SK-N-SH treated with all-trans-retinoic acid at 6 μM for 48 hours (cell line): ENCODE data around the gene NRF1.
"Not testable (repeated sequence)": the region's sequence is repeated elsewhere in the genome, so short reads cannot be mapped to it uniquely, and the experiment has no call there.

ENCODE experiments used
- ATAC-seq: fragments of 200-7000 bp; cut with Tn5 transposase; 3 replicates; pipeline ENCODE4 v1.9.1; 2020; ENCODE audit warnings: mild to moderate bottlenecking, moderate library complexity
- ARNTL ChIP-seq: fragments of 450-650 bp; formaldehyde crosslinking; IDR thresholded peaks from 2 replicates; pipeline ENCODE4 v1.5.0; 2020; ENCODE audit warnings: low read depth, mild to moderate bottlenecking, moderate library complexity, borderline replicate concordance
- ISL1 ChIP-seq: fragments of 250-450 bp; sonication (Bioruptor Pico); IDR thresholded peaks from 2 replicates; pipeline ENCODE4 v2.1.2; 2022; ENCODE audit warnings: mild to moderate bottlenecking, moderate library complexity
- OSR1 ChIP-seq: fragments of 250-450 bp; sonication (Bioruptor Pico); IDR thresholded peaks from 2 replicates; pipeline ENCODE4 v1.8.0; 2022; ENCODE audit warnings: moderate library complexity, mild to moderate bottlenecking, inconsistent platforms
- POU6F1 ChIP-seq: fragments of 250-450 bp; sonication (Bioruptor Pico); IDR thresholded peaks from 2 replicates; pipeline ENCODE4 v1.8.0; 2021; ENCODE audit warnings: low read depth, mild to moderate bottlenecking, moderate library complexity, borderline replicate concordance
- SNAI2 ChIP-seq: fragments of 250-450 bp; sonication (Bioruptor Pico); IDR thresholded peaks from 2 replicates; pipeline ENCODE4 v1.5.0; 2020; ENCODE audit warnings: mild to moderate bottlenecking, moderate library complexity
- TCF4 ChIP-seq: fragments of 250-450 bp; sonication (Bioruptor Pico); IDR thresholded peaks from 2 replicates; pipeline ENCODE4 v1.8.0; 2021; ENCODE audit warnings: mild to moderate bottlenecking, moderate library complexity, borderline replicate concordance
- TOX ChIP-seq: fragments of 250-450 bp; sonication (Bioruptor Pico); IDR thresholded peaks from 2 replicates; pipeline ENCODE4 v1.8.0; 2021; ENCODE audit warnings: mild to moderate bottlenecking, moderate library complexity, borderline replicate concordance
- ZC3H10 ChIP-seq: fragments of 250-450 bp; sonication (Bioruptor Pico); IDR thresholded peaks from 2 replicates; pipeline ENCODE4 v1.5.1; 2021; ENCODE audit warnings: mild to moderate bottlenecking, moderate library complexity
- ZFP3 ChIP-seq: fragments of 250-450 bp; sonication (Bioruptor Pico); IDR thresholded peaks from 2 replicates; pipeline ENCODE4 v1.5.0; 2020; ENCODE audit warnings: mild to moderate bottlenecking, moderate library complexity
- ZFP30 ChIP-seq: fragments of 450-650 bp; formaldehyde crosslinking; IDR thresholded peaks from 2 replicates; pipeline ENCODE4 v1.5.0; 2022; ENCODE audit warnings: mild to moderate bottlenecking, moderate library complexity
- ZNF70 ChIP-seq: fragments of 450-650 bp; formaldehyde crosslinking; IDR thresholded peaks from 2 replicates; pipeline ENCODE4 v1.5.0; 2020; ENCODE audit warnings: mild to moderate bottlenecking, moderate library complexity
- TF ChIP-seq, protein P1 (sequence below): fragments of 250-450 bp; sonication (Bioruptor Pico); IDR thresholded peaks from 2 replicates; pipeline ENCODE4 v1.5.0; 2020; ENCODE audit warnings: mild to moderate bottlenecking, moderate library complexity
- TF ChIP-seq, protein P2 (sequence below): fragments of 250-450 bp; sonication (Bioruptor Pico); IDR thresholded peaks from 2 replicates; pipeline ENCODE4 v1.5.1; 2020; ENCODE audit warnings: low read depth, mild to moderate bottlenecking, moderate library complexity

NRF1 gene

GRCh38 chr7:129657363-129657762 is 45.8 kb downstream of the NRF1 start:
- no peak for ATAC-seq
- no peak for TF ChIP-seq TOX
- TF ChIP-seq ZFP30 (CRISPR knock-in tag) = no peak
- TF ChIP-seq ISL1 (CRISPR knock-in tag) = no peak
- TF ChIP-seq ZFP3 = no peak

- not testable (repeated sequence) for ATAC-seq
Measured at GRCh38 chr7:129659907-129660306, 48.4 kb downstream of the NRF1 start.

GRCh38 chr7:129661645-129662182 is 50.2 kb downstream of the NRF1 start:
- no peak for TF ChIP-seq ZC3H10
- TF ChIP-seq POU6F1 (CRISPR knock-in tag) = no peak
- TF ChIP-seq TOX = no peak
- no peak for TF ChIP-seq ZFP30 (CRISPR knock-in tag)
- TF ChIP-seq ARNTL (CRISPR knock-in tag) = no peak
- ATAC-seq = no peak

DNA sequence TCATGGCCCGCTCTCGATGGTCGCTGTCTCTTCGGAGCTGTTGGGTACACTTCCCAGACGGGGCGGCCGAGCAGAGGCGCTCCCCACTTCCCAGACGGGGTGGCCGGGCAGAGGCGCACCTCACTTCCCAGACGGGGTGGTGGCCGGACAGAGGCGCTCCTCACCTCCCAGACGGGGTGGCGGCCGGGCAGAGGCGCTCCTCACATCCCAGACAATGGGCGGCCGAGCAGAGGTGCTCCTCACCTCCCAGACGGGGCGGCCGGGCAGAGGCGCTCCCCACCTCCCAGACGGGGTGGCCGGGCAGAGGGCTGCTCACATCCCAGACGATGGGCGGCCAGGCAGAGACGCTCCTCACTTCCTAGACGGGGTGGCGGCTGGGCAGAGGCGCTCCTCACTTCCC is 51.7 kb downstream of the NRF1 start:
- ATAC-seq = not testable (repeated sequence)

GRCh38 chr7:129664029-129665012 is 52.8 kb downstream of the NRF1 start:
- ATAC-seq = peak; percentile 91

More at GRCh38 chr7:129664029-129665012, 52.8 kb downstream of the NRF1 start:
- TF ChIP-seq, protein P1, sequence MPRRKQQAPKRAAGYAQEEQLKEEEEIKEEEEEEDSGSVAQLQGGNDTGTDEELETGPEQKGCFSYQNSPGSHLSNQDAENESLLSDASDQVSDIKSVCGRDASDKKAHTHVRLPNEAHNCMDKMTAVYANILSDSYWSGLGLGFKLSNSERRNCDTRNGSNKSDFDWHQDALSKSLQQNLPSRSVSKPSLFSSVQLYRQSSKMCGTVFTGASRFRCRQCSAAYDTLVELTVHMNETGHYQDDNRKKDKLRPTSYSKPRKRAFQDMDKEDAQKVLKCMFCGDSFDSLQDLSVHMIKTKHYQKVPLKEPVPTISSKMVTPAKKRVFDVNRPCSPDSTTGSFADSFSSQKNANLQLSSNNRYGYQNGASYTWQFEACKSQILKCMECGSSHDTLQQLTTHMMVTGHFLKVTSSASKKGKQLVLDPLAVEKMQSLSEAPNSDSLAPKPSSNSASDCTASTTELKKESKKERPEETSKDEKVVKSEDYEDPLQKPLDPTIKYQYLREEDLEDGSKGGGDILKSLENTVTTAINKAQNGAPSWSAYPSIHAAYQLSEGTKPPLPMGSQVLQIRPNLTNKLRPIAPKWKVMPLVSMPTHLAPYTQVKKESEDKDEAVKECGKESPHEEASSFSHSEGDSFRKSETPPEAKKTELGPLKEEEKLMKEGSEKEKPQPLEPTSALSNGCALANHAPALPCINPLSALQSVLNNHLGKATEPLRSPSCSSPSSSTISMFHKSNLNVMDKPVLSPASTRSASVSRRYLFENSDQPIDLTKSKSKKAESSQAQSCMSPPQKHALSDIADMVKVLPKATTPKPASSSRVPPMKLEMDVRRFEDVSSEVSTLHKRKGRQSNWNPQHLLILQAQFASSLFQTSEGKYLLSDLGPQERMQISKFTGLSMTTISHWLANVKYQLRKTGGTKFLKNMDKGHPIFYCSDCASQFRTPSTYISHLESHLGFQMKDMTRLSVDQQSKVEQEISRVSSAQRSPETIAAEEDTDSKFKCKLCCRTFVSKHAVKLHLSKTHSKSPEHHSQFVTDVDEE = no peak
- TF ChIP-seq ZC3H10 (no peak), OSR1 (CRISPR knock-in tag) (no peak), POU6F1 (CRISPR knock-in tag) (no peak), SNAI2 (CRISPR knock-in tag) (no peak), ZFP30 (CRISPR knock-in tag) (no peak), ZNF70 (CRISPR knock-in tag) (no peak), TCF4 (no peak)
- TF ChIP-seq, protein P2, sequence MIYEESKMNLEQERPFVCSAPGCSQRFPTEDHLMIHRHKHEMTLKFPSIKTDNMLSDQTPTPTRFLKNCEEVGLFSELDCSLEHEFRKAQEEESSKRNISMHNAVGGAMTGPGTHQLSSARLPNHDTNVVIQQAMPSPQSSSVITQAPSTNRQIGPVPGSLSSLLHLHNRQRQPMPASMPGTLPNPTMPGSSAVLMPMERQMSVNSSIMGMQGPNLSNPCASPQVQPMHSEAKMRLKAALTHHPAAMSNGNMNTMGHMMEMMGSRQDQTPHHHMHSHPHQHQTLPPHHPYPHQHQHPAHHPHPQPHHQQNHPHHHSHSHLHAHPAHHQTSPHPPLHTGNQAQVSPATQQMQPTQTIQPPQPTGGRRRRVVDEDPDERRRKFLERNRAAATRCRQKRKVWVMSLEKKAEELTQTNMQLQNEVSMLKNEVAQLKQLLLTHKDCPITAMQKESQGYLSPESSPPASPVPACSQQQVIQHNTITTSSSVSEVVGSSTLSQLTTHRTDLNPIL (CRISPR knock-in tag) = no peak
